Stimulated activated CD8-positive, alpha-beta memory T cell treated with anti-CD3 and anti-CD28 coated beads, Interleukin-4, amount 100 ng/mL, for 24 hours (primary cell): ENCODE results near the gene MERTK.
"Not testable (repeated sequence)": the region's sequence is repeated elsewhere in the genome, so short reads cannot be mapped to it uniquely, and the experiment has no call there.

Experiments used
- DNase-seq: peaks from one replicate; pipeline ENCODE4 v3.0.0-alpha.2; 2020; ENCODE audit warnings: low read depth

The MERTK gene

DNA sequence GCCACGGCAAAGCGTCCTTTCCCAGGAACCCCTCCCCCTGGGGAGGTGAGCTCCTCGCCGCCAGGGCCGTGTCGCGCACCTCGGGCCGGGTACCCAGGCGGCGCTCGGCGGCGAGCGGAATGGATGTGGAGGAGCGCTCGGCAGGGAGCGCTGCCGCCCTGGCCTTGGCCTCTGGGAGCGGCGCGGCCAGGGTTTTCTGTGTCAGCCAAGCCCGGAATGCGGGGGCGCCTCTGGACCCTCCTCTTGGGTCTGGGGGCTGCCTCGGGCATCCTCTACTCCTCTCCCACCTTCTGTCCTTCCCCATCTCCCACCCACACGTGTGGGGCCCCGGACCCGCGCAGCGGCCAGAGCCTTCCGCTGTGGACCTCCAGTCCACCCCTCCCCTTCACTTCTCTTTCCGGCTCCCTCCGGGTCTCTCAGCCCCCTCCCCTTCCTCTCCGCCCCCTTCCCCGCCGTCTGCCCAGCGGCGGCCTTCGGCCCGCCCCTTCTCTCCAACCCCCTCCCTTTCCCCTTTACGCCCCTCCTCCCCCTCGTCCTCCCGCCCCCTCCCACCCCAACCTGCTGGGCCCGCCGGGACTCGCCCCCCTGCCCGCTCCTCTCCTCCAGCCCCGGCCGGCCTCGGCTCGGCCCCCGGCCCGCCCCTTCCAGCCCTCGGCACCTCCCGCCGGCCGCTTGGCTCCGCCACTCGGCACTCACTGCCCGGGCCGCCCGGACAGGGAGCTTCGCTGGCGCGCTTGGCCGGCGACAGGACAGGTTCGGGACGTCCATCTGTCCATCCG is at the start of gene MERTK:
Gene MERTK, plus strand, starts transcription at position 684 of the 779 bp plus-strand sequence. CDS start 129 bp downstream, outside the sequence.
- no peak for DNase-seq

DNA sequence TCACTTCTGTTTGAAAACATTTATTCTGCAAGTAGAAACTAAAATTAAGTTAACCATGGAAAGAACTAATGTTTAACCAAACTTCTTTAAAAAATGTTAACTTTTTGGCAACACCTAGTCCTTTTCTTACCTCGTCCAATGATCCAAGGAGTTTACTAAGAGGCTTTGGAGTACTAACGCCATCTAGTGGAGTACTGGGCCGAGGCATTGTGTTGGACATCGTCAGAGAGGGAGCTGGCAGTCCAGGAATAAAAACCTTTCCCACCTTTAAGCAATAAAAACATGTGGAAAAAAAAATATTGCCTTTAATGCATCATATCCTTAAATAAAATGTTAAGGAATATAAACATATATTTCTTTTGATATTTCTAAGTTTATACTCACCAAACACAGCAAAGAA is 47.8 kb upstream of the MERTK start:
- not testable (repeated sequence) for DNase-seq

GRCh38 chr2:111852544-111852943 is 45.9 kb upstream of the MERTK start:
- not testable (repeated sequence) for DNase-seq

DNA sequence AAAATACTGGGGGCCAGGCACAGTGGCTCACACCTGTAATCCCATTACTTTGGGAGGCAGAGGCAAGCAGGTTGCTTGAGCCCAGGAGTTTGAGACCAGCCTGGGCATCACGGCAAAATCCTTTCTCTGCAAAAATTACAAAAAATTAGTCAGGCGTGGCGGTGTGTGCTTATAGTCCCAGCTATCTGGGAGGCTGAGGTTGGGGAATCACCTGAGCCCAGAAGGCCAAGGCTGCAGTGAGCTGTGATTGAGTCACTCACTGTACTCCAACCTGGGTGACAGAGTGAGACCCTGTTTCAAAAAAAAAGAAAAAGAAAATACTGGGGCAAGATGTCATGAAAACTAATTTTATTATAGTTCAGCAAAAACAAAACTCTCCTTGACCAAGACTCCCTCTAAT is 38.4 kb upstream of the MERTK start:
- DNase-seq = not testable (repeated sequence)

DNA sequence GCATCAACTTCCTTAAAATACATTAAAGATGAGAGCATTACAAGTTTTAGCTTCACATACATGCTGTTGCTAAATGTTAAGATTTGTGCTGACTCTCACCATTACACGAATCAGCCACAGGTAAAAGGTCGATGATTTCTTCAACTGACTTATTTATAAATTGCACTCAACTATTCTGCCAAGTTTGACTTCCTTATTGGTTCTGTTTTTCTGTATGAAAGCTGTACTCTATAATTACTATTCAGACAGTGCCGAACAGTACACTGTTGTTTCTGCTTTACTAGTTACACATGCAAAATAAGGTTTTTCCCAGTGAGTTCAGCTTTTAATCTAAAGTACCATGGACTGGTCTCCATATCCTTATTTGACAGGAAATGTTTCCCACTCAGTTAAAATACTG is 33.3 kb upstream of the MERTK start:
- not testable (repeated sequence) for DNase-seq

GRCh38 chr2:111872806-111873205 is 25.6 kb upstream of the MERTK start:
- DNase-seq = not testable (repeated sequence)

- peak; percentile 80 for DNase-seq
These were observed 14.5 kb upstream of the MERTK start, which contains the start of gene ANAPC1 for GRCh38 chr2:111883661-111884591. Gene ANAPC1 (minus strand): TSS chr2:111884193. CDS start chr2:111880825, 3,368 bp downstream.

- no peak for DNase-seq
These were observed 13.8 kb upstream of the MERTK start for GRCh38 chr2:111884592-111884964.

- DNase-seq = no peak
These were observed 2.4 kb upstream of the MERTK start for GRCh38 chr2:111896024-111896423.

DNA sequence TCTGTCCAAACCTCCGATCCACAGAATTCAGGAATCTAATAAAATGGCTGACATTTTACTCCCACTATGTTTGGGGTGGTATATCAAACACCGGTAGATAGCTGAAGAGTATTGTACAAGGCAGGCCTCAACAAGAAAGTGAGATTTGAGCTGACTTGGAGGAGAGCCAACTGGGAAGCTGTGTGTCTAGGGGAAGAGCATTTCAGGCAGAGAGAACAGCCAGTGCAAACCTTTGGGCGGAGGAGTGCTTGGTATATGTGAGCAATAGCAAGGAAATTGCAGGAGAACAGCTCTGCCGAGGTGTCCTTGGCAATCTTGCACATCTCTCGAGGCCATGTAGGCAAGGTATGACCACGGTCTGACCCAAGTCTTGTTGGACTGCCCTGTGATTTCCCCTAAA is 1.8 kb upstream of the MERTK start:
- DNase-seq = no peak

GRCh38 chr2:111897630-111897923 is 830 bp upstream of the MERTK start:
- no peak for DNase-seq

DNA sequence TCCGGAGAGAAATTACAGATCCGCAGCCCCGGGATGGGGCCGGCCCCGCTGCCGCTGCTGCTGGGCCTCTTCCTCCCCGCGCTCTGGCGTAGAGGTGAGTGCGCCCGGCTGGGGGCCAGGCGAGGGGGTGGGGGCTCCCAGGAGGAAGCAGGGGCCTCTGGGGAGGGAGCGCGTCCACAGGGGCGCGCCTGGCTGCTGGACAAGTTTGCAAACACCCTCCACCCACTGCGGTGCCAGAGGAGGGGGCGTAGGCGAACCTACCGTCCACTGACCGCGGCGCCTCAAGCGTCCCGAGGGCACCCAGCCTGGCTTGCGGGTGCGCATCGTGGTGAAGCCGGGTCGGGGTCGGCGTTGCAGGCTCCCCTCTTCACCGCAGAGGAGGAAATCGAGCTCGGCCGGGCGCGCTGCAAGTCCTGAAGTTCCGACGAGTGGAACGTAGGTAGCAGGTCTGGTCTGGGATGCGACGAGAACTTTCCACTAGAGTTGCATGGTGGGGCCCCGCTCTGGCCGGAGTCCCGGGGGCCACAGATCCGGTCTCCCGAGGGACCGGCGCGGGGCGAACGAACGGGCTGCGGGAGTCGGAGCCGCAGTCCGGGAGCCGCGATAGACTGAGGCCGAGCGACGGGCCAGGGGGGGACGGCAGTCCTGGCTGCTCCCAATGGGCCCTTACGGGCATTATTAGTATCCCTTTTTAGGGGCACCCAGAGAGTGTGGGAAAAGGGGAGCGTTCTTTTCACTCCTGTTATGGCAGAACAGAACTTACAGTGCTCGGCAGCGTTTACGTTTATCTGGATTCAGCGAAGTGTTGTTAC is 502 bp downstream of the MERTK start:
- no peak for DNase-seq

GRCh38 chr2:111900859-111901258 is 2.5 kb downstream of the MERTK start:
- no peak for DNase-seq

- no peak for DNase-seq
These were observed 5.1 kb downstream of the MERTK start for GRCh38 chr2:111903516-111903915.

- DNase-seq = no peak
These were observed 5.6 kb downstream of the MERTK start for GRCh38 chr2:111903930-111904439.

DNA sequence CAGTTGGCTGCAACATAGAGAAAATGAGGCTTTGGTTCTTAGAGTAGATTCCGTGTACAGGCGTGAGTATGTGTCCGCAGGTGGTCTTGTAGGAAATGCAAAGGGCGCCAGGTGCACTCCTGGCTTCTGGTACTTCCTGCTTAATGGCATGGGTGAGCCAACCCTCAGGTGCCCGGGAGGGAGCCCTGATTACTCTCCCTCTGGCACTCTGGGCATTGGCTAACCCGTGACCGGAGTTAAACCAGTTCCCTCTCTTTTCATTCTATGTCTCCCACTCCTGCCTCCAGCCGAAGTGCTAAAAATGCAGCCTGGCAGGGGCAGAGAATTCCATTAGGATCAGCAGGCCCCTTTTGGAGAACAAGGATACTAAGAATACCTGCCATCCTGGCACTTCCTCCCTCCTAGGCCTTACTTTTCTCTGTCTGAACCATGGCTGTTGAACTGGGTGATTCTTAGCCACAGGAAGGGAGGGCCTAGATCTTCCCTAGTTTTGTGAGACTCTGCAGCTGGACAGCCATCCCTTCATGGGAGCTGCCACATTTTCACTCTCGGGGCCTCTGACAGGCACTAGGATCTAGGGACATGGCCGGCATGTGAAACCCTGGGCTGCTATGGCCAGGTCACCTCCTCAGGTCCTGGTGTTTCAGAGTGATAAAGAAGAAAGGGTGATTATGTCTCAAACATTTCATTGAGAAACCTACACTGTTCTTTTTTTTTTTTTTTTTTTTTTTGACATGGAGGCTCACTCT is 6.5 kb downstream of the MERTK start:
- DNase-seq = no peak

- DNase-seq = not testable (repeated sequence)
These were observed 7.1 kb downstream of the MERTK start for GRCh38 chr2:111905475-111905869.

GRCh38 chr2:111905990-111906735 is 7.8 kb downstream of the MERTK start:
- DNase-seq = no peak

DNA sequence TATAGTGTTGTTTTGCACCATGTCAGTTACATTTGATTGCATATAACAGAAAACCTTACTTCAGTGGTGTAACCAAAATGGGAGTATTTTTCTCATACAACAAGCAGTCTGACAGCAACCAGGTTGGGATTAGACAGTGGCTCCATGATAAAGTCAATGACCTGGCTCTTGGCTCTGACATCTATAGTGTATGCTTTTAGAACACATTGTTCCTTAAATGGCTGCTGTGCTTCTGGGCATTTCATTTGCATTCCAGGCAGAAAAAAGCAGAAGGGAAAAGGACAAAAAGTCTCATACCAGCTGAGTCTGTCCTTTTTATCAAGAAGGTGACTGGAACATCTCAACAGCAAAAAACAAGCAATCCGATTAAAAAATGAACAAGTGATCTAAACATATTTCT is 10.2 kb downstream of the MERTK start:
- DNase-seq = no peak

GRCh38 chr2:111909079-111909478 is 10.7 kb downstream of the MERTK start:
- DNase-seq = no peak

GRCh38 chr2:111909997-111910396 is 11.6 kb downstream of the MERTK start:
- DNase-seq = not testable (repeated sequence)
